GM21737 (cell line): Measurements from ENCODE around the gene PAN2.
"Not testable (repeated sequence)": the region's sequence is repeated elsewhere in the genome, so short reads cannot be mapped to it uniquely, and the experiment has no call there.

Experiments used
- ATAC-seq: cut with Tn5 transposase; IDR thresholded peaks from one replicate; pipeline ENCODE4 v1.9.1; 2021; ENCODE audit warnings: mild to moderate bottlenecking, moderate library complexity; ENCODE audit not compliant: unreplicated experiment

PAN2 gene

GRCh38 chr12:56272468-56272867 lies 61.3 kb downstream of the PAN2 start:
- not testable (repeated sequence) for ATAC-seq

- ATAC-seq = no peak
Measured at GRCh38 chr12:56271031-56271430, 62.8 kb downstream of the PAN2 start.

- ATAC-seq = peak; percentile 14
Measured at GRCh38 chr12:56267443-56268071, 66.2 kb downstream of the PAN2 start.

- peak; percentile 97 for ATAC-seq
Measured at GRCh38 chr12:56266693-56267442, 66.9 kb downstream of the PAN2 start, which contains the start of gene COQ10A. Gene COQ10A, plus strand, starts transcription at chr12:56266942. Its CDS starts 177 bp downstream, at chr12:56267119.
